Stomach (tissue), 4 donors: Measurements from ENCODE around the gene ARFGAP1.

Source experiments
- CTCF ChIP-seq, 7 experiments: fragments of 450-650 bp in 4 of 7; fragments of 200-600 bp in 3 of 7; sonication (generic) in 3 of 7; IDR thresholded peaks; one replicate each; pipeline ENCODE4 v1.5.1; 2016 to 2019; ENCODE audit warnings: antibody characterized with exemption in 7 of 7, control low read depth in 2 of 7, mild to moderate bottlenecking in 1 of 7
- POLR2A ChIP-seq, 4 donors: fragments of 450-650 bp; IDR thresholded peaks; one replicate each; pipeline ENCODE4 v1.6.1; 2016; ENCODE audit warnings: antibody characterized with exemption in 4 of 4, control low read depth in 2 of 4, mild to moderate bottlenecking in 1 of 4, moderate library complexity in 1 of 4

DNA sequence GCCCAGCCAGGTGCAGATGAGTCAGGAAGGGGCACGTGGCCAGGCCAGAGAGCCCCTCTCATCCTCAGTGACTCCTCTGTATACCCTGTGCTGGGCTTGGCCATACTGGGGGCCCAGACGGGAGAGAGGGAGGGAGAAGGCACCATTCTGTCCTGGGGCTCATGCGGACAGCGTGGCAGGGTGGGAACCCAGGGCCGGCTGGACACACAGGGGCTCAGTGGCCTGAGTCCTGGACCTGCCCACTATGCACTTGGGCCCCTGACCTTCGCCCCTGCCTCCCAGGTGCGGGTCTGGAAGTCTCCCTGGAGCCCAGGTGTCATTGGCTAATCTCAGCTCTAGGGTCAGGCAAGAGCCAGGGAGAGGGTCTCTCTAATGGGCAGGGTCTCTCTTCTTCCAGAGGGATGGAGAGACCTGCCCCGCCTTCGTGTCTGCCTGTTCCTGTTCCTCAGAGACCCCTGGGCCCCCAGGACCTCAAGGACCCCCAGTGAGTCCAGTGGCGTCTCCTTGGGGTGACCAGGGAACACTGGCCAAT lies 48.1 kb downstream of the ARFGAP1 start:
- TF ChIP-seq POLR2A (IDR thresholded peaks at IDR 0.05) (no peak), CTCF (IDR thresholded peaks at IDR 0.05) (no peak)
